Heart left ventricle (tissue), 13 donors: ENCODE data around the gene KIF21B.

ENCODE experiments used
- CTCF ChIP-seq, 12 donors: fragments of 200-600 bp; sonication (generic) in 4 of 12; IDR thresholded peaks; one replicate each; pipeline versions ENCODE4 v1.5.0 to v1.8.0; 2018 to 2022; ENCODE audit warnings: antibody characterized with exemption in 12 of 12, mild to moderate bottlenecking in 5 of 12
- POLR2A ChIP-seq, 2 donors: fragments of 450-650 bp; IDR thresholded peaks; one replicate each; pipeline ENCODE4 v1.6.1; 2017; ENCODE audit warnings: antibody characterized with exemption in 2 of 2, mild to moderate bottlenecking in 2 of 2, moderate library complexity in 2 of 2
- donor health status: ischemic (EF 13 %, LVEDD 7.1; RV severe dilation, severe dysfunction).
- donor health status: DM: no; HTN: yes; CAD: no.
- donor health status: DM: no; HTN: no; CAD: no.
- donor health status: ischemic (EF 25% LVEDD 6.9; RV normal size, moderate dysfunction).
- donor health status: ischemic (EF 25% LVEDD 5.7; RV mildly dilated, moderate dysfunction).
- donor health status: ischemic (EF 35%, LVEDD 5.7; RV mildly dilated, moderate dysfunction).
- donor health status: nonischemic (EF 11% LVEDD 7.7; RV severe dilation, severe dysfunction).
- donor health status: DM: yes; HTN: yes; CAD: no.
- donor health status: PGD.
- donor health status: ischemic (EF 29% LVEDD 5.4; RV normal size, mild dysfunction).
- donor health status: nonischemic (EF 23%, LVEDD 6.1; RV moderate dilation, normal function).

- TF ChIP-seq CTCF (IDR thresholded peaks at IDR 0.05): no peak
- no peak for TF ChIP-seq POLR2A (IDR thresholded peaks at IDR 0.05)
These were observed 43.1 kb downstream of the KIF21B start for GRCh38 chr1:200980452-200980772.
